Tongue (tissue), 2 donors: Measurements from ENCODE around the gene TMEM145. TPM values are rescaled to one million over a fixed set of nuclear protein-coding genes. Genes with fewer than 3 reads are reported as not detected.

Source experiments
- DNase-seq: peaks from one replicate; pipeline ENCODE4 v3.0.0-alpha.2; 2015
- total RNA-seq: library from RNA; depleted of rRNA; stranded (reverse); fragments of >200 nt; gene quantifications from one replicate; pipeline ENCODE4 v1.2.3, GENCODE V29; 2014

Gene TMEM145
- total RNA-seq, 1 donor from 2014 or later: not detected

GRCh38 chr19:42289556-42290041 lies 23.5 kb upstream of the TMEM145 start:
- DNase-seq: no peak

- no peak for DNase-seq
Measured at GRCh38 chr19:42290136-42290522, 23.0 kb upstream of the TMEM145 start.

- DNase-seq: no peak
Measured at GRCh38 chr19:42290523-42291434, 22.3 kb upstream of the TMEM145 start.

DNA sequence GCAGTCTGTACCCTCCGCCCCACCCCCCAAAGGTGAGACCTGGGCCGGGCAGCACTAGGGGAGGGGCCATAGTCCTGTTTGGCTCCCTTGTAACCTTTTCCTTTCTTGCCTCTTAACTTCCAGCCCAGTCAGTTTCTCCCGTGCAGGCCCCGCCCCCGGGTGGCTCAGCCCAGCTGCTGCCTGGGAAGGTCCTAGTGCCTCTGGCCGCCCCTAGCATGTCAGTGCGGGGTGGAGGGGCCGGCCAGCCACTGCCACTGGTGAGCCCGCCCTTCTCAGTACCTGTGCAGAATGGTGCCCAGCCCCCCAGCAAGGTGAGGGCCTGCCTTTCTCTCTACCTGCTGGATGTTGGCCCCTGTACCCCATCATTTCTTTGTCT lies 21.7 kb upstream of the TMEM145 start:
- no peak for DNase-seq

GRCh38 chr19:42292042-42292960 lies 20.8 kb upstream of the TMEM145 start:
- no peak for DNase-seq

DNA sequence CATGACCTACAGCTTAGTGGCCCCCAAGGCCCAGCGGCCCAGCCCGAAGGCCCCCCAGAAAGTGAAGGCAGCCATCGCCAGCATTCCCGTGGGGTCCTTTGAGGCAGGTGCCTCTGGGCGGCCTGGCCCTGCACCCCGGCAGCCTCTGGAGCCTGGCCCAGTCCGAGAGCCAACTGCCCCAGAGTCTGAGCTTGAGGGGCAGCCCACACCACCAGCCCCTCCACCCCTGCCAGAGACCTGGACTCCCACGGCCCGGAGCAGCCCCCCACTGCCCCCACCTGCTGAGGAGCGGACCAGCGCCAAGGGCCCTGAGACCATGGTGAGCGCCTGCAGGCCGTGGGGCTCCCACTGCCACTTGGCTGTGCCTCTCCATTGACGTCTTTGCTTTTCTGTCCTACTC lies 20.1 kb upstream of the TMEM145 start:
- no peak for DNase-seq

GRCh38 chr19:42293540-42293939 lies 19.6 kb upstream of the TMEM145 start:
- no peak for DNase-seq

GRCh38 chr19:42293948-42294347 lies 19.2 kb upstream of the TMEM145 start:
- no peak for DNase-seq

- no peak for DNase-seq
Measured at GRCh38 chr19:42294471-42295137, 18.5 kb upstream of the TMEM145 start.

GRCh38 chr19:42295342-42295741 lies 17.8 kb upstream of the TMEM145 start:
- DNase-seq: no peak

DNA sequence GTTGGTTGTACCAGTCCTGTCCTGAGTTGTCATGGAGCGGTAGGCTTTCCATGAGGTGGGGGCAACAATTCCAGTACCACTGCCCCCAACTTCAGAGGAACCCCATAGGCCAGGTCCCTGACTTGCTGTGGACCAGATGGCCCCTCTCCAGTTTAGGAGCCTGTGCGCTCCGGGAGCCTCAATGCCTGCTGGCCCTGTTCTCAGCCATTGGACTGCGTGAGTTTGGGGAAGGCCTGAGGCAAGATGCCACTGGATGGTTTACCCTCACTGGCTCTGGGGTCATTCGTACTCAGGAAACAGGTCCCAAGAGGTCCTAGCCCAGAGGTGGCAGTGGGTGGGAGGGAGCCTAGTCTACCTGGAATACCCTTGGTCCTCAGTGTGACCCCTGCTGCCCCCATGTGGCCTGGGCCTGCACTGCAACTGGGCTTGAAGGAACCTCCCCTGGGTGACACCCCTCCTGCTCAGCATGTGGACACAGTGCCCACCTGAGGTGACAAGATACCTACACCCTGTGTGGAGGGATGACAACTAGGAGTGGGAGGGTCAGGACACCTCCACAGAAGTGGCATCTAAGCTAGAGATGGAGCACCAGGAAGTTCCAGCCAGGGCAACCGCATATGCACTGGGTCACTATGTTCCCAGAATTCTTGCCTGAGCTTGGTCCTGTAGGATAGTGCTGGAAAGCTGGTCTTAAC lies 17.1 kb upstream of the TMEM145 start:
- peak; percentile 87 for DNase-seq

DNA sequence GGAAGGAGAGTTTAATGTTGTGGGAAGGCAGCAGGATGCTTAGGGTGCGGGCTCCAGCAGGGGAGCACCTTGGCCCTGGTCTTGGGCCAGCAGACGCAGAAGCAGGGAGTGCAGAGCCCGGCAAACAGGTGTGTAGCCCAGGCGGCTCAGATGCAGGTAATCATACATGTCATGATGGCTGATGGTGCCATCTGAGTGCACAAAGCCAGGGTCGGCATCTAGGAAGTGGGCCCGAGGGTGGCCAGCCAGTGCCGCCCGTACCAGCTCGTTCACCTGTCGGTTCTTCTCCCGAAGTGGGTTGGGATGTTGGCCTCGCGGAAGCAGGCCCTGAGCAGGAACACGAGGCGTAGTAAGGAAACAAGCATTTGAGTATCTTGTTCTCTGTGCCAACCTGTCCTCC lies 16.1 kb upstream of the TMEM145 start:
- DNase-seq: no peak

DNA sequence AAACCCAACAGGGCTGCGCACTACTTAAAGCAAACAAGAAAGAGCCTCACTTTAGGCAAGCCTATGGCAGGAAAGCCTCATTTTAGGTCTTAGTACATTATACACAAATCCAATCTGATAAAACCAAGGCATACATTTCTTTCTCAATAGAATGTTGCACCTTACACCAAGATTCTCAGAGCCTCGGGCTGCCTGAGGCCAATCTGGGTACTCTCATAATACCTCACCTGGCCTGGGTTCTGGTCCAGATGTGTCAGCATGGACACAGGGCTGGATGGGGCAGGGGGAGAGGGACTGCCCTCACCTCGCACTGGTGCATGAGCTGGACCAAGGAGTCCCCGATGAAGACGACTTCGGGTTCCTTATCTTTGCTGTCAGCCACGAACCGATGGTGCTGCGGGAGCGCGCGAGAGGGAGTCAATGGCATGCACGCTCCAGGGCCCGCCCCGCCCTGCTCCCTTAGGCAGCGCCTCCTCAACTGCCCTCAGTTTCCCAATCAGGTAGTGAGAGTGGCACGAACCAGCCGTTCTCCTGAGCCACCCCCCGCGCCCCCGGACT lies 11.4 kb upstream of the TMEM145 start, which contains the start of gene PRR19:
PRR19 (plus strand) TSS at position 487 of the 558 bp plus-strand sequence. CDS start 7,453 bp downstream, outside the sequence.
- DNase-seq: no peak

- no peak for DNase-seq
Measured at GRCh38 chr19:42303101-42303464, 10.0 kb upstream of the TMEM145 start.

DNA sequence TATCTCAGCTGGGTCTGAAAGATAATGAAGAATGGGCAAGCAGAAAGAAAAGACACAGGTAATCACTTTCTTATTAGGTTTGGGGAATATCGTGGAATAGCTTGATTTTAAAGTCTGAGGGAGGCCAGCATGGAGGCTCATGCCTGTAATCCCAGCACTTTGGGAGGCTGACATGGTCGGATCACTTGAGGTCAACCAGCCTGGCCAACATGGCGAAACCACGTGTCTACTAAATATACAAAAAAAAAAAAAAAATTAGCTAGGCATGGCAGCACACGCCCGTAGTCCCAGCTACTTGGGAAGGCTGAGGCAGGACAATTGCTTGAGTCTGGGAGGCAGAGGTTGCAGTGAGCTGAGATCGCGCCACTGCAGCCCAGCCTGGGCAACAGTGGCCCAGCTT lies 9.2 kb upstream of the TMEM145 start:
- no peak for DNase-seq

GRCh38 chr19:42306646-42307045 lies 6.5 kb upstream of the TMEM145 start:
- no peak for DNase-seq

DNA sequence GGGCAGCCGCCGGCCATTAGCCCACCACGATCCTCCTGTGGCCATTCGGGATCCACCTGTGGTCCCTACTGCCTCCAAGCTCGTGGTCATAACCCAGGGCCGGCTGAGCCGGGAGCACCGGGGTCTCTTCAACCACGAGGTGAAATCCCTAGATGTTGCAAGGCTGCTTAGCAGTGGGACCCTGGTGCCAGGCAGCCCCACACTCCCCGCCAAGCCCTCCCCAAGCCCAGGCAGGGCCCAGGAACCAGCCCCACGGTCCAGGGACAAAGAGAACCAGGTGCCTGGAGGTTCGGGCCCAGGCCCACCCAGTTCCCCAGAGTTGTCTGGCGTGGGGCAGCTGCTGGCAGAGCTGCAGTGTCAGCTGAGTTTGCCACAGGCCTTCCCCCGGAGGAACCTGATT lies 3.4 kb upstream of the TMEM145 start:
- DNase-seq: no peak

- DNase-seq: peak; percentile 36
Measured at GRCh38 chr19:42311657-42312056, 1.5 kb upstream of the TMEM145 start.

- no peak for DNase-seq
Measured at GRCh38 chr19:42312370-42312769, 739 bp upstream of the TMEM145 start.

- DNase-seq: no peak
Measured at GRCh38 chr19:42313840-42314755, 989 bp downstream of the TMEM145 start.
